GM23338 (cell line): ENCODE results near the gene CYSLTR1. TPM values are rescaled to one million over a fixed set of nuclear protein-coding genes. Genes with fewer than 3 reads are reported as not detected.

ENCODE experiments used
- ATAC-seq: fragments of 200-7000 bp; cut with Tn5 transposase; 3 replicates; pipeline ENCODE4 v1.9.1; 2020
- DNase-seq: peaks from one replicate; pipeline ENCODE4 v3.0.0-alpha.2; 2015; ENCODE audit warnings: low spot score
- H2AFZ ChIP-seq: fragments of 200-600 bp; sonication (generic); 2 replicates; pipeline ENCODE4 v1.8.0; 2016; ENCODE audit warnings: antibody characterized with exemption, mild to moderate bottlenecking, moderate library complexity
- H3F3A ChIP-seq: fragments of 200-600 bp; sonication (generic); replicated peaks from 2 replicates; pipeline ENCODE4 v1.8.0; 2017; ENCODE audit warnings: antibody characterized with exemption, mixed run types, low read depth
- H3K27ac ChIP-seq: fragments of 200-600 bp; sonication (generic); 2 replicates; pipeline ENCODE4 v1.6.1; 2016; ENCODE audit warnings: low read depth
- H3K27me3 ChIP-seq: fragments of 200-600 bp; sonication (generic); 2 replicates; pipeline ENCODE4 v1.8.0; 2016; ENCODE audit warnings: mild to moderate bottlenecking, mixed run types, moderate library complexity; ENCODE audit not compliant: insufficient read depth
- H3K36me3 ChIP-seq: fragments of 200-600 bp; sonication (generic); 2 replicates; pipeline ENCODE4 v1.8.0; 2016; ENCODE audit warnings: mild to moderate bottlenecking; ENCODE audit not compliant: insufficient read depth
- H3K4me1 ChIP-seq: fragments of 200-600 bp; sonication (generic); 2 replicates; pipeline ENCODE4 v1.8.0; 2016; ENCODE audit warnings: mild to moderate bottlenecking, moderate library complexity; ENCODE audit not compliant: insufficient read depth
- H3K4me2 ChIP-seq: fragments of 200-600 bp; sonication (generic); 2 replicates; pipeline ENCODE4 v1.7.1; 2017; ENCODE audit warnings: mixed run types
- H3K4me3 ChIP-seq: fragments of 200-600 bp; sonication (generic); 2 replicates; pipeline ENCODE4 v1.6.1; 2016; ENCODE audit warnings: mixed run types
- H3K79me2 ChIP-seq: fragments of 200-600 bp; sonication (generic); replicated peaks from 2 replicates; pipeline ENCODE4 v1.8.0; 2017; ENCODE audit warnings: mild to moderate bottlenecking; ENCODE audit not compliant: insufficient read depth
- H3K9me2 ChIP-seq: fragments of 200-600 bp; sonication (generic); 2 replicates; pipeline ENCODE4 v1.8.0; 2017; ENCODE audit not compliant: insufficient read depth
- H4K20me1 ChIP-seq: fragments of 200-600 bp; sonication (generic); replicated peaks from 2 replicates; pipeline ENCODE4 v1.8.0; 2017; ENCODE audit warnings: mild to moderate bottlenecking; ENCODE audit not compliant: insufficient read depth
- H3K27ac Mint-ChIP-seq: 2 replicates; pipeline ENCODE4 v1.8.0; 2020; ENCODE audit warnings: inconsistent platforms, mild to moderate bottlenecking, moderate library complexity, mixed read lengths
- H3K27me3 Mint-ChIP-seq: 3 replicates; pipeline ENCODE4 v1.8.0; 2022; ENCODE audit warnings: low read depth, mild to moderate bottlenecking, moderate library complexity, mixed read lengths, inconsistent platforms; ENCODE audit not compliant: insufficient read depth, poor library complexity
- H3K36me3 Mint-ChIP-seq: 3 replicates; pipeline ENCODE4 v1.8.0; 2021; ENCODE audit warnings: low read depth, mild to moderate bottlenecking, inconsistent platforms, moderate library complexity, mixed read lengths
- H3K4me1 Mint-ChIP-seq: 3 replicates; pipeline ENCODE4 v1.8.0; 2020; ENCODE audit warnings: mild to moderate bottlenecking, inconsistent platforms, mixed read lengths
- H3K4me3 Mint-ChIP-seq: 3 replicates; pipeline ENCODE4 v1.8.0; 2021; ENCODE audit warnings: moderate library complexity, mild to moderate bottlenecking, inconsistent platforms, mixed read lengths
- H3K9me3 Mint-ChIP-seq: 3 replicates; pipeline ENCODE4 v1.8.0; 2020; ENCODE audit warnings: moderate library complexity, mild to moderate bottlenecking, inconsistent platforms, mixed read lengths
- ETS1 ChIP-seq: IDR thresholded peaks from 2 replicates; pipeline ENCODE4 v1.6.1; 2016; ENCODE audit warnings: antibody characterized with exemption
- EZH2 ChIP-seq: fragments of 200-600 bp; sonication (generic); IDR thresholded peaks from one replicate; pipeline ENCODE4 v1.8.0; 2017; ENCODE audit warnings: antibody characterized with exemption, mild to moderate bottlenecking, low read depth; ENCODE audit not compliant: unreplicated experiment
- EZH2phosphoT487 ChIP-seq: fragments of 200-600 bp; sonication (generic); IDR thresholded peaks from one replicate; pipeline ENCODE4 v1.8.1; 2018; ENCODE audit warnings: antibody characterized with exemption; ENCODE audit not compliant: unreplicated experiment
- JUNB ChIP-seq: IDR thresholded peaks from one replicate; pipeline ENCODE4 v1.6.1; 2016; ENCODE audit warnings: antibody characterized with exemption; ENCODE audit not compliant: unreplicated experiment
- NANOG ChIP-seq: IDR thresholded peaks from 2 replicates; pipeline ENCODE4 v1.6.1; 2016; ENCODE audit warnings: antibody characterized with exemption, borderline replicate concordance
- POLR2AphosphoS5 ChIP-seq: IDR thresholded peaks from 2 replicates; pipeline ENCODE4 v1.6.1; 2016; ENCODE audit warnings: antibody characterized with exemption, low read depth
- REST ChIP-seq: IDR thresholded peaks from one replicate; pipeline ENCODE4 v1.6.1; 2018; ENCODE audit warnings: antibody characterized with exemption; ENCODE audit not compliant: unreplicated experiment
- STAT1 ChIP-seq: IDR thresholded peaks from one replicate; pipeline ENCODE4 v1.6.1; 2016; ENCODE audit warnings: antibody characterized with exemption; ENCODE audit not compliant: unreplicated experiment
- ZNF114 ChIP-seq: fragments of 250-450 bp; sonication (Bioruptor Pico); IDR thresholded peaks from 2 replicates; pipeline ENCODE4 v1.5.0; 2020; ENCODE audit warnings: mild to moderate bottlenecking, moderate library complexity
- ZNF331 ChIP-seq: fragments of 250-450 bp; sonication (Bioruptor Pico); IDR thresholded peaks from 2 replicates; pipeline ENCODE4 v1.5.0; 2020; ENCODE audit warnings: low read depth, mild to moderate bottlenecking, moderate library complexity
- polyA plus RNA-seq: library from polyadenylated mRNA; unstranded; fragments of >200 nt; fragmentation: Nextera tagmentation; extraction: Ambion mirVana; gene quantifications from 2 replicates; pipeline ENCODE4 v1.2.1, GENCODE V29; 2016
- total RNA-seq: library from RNA; depleted of rRNA; stranded (reverse); fragments of >200 nt; shearing (Covaris generic); gene quantifications from 2 replicates; pipeline ENCODE4 v1.2.3, GENCODE V29; 2014
- TF ChIP-seq, protein P1 (sequence below), 2 experiments: fragments of 200-600 bp in 1 of 2; sonication (generic) in 1 of 2; conservative IDR thresholded peaks; 2 replicates each; pipeline versions ENCODE4 v1.5.1 to v1.6.1; 2016 to 2017; ENCODE audit warnings: antibody characterized with exemption in 2 of 2, low read depth in 2 of 2, mild to moderate bottlenecking in 2 of 2, moderate library complexity in 1 of 2

The CYSLTR1 gene
- total and polyA plus RNA-seq, 2 experiments from 2014 or later: not detected

DNA sequence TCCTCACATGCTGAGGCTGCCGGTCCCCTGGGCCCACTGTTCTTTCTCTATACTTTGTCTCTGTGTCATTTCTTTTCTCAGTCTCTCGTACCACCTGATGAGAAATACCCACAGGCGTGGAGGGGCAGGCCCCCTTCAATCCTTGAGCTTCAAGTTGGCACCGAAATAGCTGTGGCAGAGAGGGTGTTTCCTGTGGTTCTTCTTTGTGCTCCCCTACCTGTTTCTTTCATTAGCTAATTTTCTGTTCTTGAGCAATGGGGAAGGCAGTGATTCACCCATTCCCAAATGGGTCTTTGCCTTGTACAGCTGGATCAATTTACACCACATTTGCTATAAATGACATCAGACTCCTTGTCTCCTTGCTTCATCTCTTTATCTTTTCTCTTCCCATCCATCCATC lies 2.1 kb upstream of the CYSLTR1 start:
- ATAC-seq (no peak), DNase-seq (no peak)
- no peaks in the 10 kb centered on the region for H3K27me3 ChIP-seq
- H3K36me3 ChIP-seq: no peaks in the 10 kb centered on the region
- Mint-ChIP-seq H3K4me1 (peaks cover 24% of the 10 kb centered on the region), H3K36me3 (no peaks in the 10 kb centered on the region), H3K27ac (no peak overlapping the region), H3K27me3 (peaks cover 1% of the 10 kb centered on the region), H3K9me3 (no peaks in the 10 kb centered on the region), H3K4me3 (no peak overlapping the region)
- no peaks in the 10 kb centered on the region for H3K9me2 ChIP-seq
- peaks cover 16% of the 10 kb centered on the region; the same call in 1 of the 2 replicates for H3K4me1 ChIP-seq
- H3K79me2 ChIP-seq: no peaks in the 10 kb centered on the region
- no peak overlapping the region for H3K4me3 ChIP-seq
- TF ChIP-seq EZH2 (no peak), ETS1 (no peak), STAT1 (no peak), ZNF331 (CRISPR knock-in tag) (no peak), EZH2phosphoT487 (no peak), JUNB (no peak), POLR2AphosphoS5 (no peak), NANOG (no peak)
- H2AFZ ChIP-seq: no peak overlapping the region
- no peak overlapping the region for H3K27ac ChIP-seq
- H3K4me2 ChIP-seq: no peak overlapping the region
- H3F3A ChIP-seq: no peaks in the 10 kb centered on the region
- H4K20me1 ChIP-seq: no peaks in the 10 kb centered on the region

DNA sequence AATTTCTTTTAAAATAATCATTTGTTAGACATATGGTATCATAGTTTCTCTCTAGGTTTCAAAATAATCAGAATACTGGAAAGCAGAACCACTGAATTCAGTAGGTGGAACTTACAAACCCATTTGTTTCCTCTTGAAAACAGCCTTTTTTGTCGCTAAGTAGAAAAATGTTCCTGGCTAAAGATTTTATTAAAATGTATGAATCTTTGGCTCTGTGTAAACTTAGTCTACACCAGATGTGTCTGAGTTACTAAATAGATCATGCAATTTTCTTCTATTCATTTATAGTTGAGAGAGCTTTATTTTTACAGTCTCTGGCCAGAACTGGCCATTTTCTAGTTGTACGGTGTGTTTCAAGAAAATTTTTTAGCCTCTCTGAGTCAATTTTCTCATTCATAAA lies 1.0 kb downstream of the CYSLTR1 start:
- no peaks in the 10 kb centered on the region for H3K9me2 ChIP-seq
- DNase-seq: no peak
- H4K20me1 ChIP-seq: no peaks in the 10 kb centered on the region
- peaks cover 21% of the 10 kb centered on the region for H3K4me1 Mint-ChIP-seq
- H3K4me3 Mint-ChIP-seq: no peak overlapping the region
- no peak overlapping the region for H2AFZ ChIP-seq
- peaks cover 1% of the 10 kb centered on the region for H3K27me3 Mint-ChIP-seq
- no peaks in the 10 kb centered on the region for H3K27me3 ChIP-seq
- H3K4me3 ChIP-seq: no peak overlapping the region
- peaks cover 16% of the 10 kb centered on the region; the same call in 1 of the 2 replicates for H3K4me1 ChIP-seq
- H3K36me3 ChIP-seq: no peaks in the 10 kb centered on the region
- H3K36me3 Mint-ChIP-seq: no peaks in the 10 kb centered on the region
- no peak for ATAC-seq
- no peak overlapping the region for H3K4me2 ChIP-seq
- no peak overlapping the region for H3K27ac ChIP-seq
- no peaks in the 10 kb centered on the region for H3K9me3 Mint-ChIP-seq
- H3K27ac Mint-ChIP-seq: no peak overlapping the region
- H3F3A ChIP-seq: no peaks in the 10 kb centered on the region
- H3K79me2 ChIP-seq: no peaks in the 10 kb centered on the region
- TF ChIP-seq ZNF114 (CRISPR knock-in tag) (no peak), JUNB (no peak), STAT1 (no peak), REST (no peak)
- TF ChIP-seq, protein P1, sequence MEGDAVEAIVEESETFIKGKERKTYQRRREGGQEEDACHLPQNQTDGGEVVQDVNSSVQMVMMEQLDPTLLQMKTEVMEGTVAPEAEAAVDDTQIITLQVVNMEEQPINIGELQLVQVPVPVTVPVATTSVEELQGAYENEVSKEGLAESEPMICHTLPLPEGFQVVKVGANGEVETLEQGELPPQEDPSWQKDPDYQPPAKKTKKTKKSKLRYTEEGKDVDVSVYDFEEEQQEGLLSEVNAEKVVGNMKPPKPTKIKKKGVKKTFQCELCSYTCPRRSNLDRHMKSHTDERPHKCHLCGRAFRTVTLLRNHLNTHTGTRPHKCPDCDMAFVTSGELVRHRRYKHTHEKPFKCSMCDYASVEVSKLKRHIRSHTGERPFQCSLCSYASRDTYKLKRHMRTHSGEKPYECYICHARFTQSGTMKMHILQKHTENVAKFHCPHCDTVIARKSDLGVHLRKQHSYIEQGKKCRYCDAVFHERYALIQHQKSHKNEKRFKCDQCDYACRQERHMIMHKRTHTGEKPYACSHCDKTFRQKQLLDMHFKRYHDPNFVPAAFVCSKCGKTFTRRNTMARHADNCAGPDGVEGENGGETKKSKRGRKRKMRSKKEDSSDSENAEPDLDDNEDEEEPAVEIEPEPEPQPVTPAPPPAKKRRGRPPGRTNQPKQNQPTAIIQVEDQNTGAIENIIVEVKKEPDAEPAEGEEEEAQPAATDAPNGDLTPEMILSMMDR (conservative IDR thresholded peaks at IDR 0.05; ENCODE audit: low read depth in 2 of 2): no peak
